Thyroid gland (tissue), 4 donors: ENCODE results near the gene DNAJB14.

ENCODE experiments used
- CTCF ChIP-seq, 6 experiments: fragments of 200-600 bp in 3 of 6; fragments of 450-650 bp in 3 of 6; sonication (generic) in 3 of 6; IDR thresholded peaks; one replicate each; pipeline ENCODE4 v1.5.1; 2016 to 2019; ENCODE audit warnings: antibody characterized with exemption in 6 of 6, mild to moderate bottlenecking in 2 of 6, inconsistent platforms in 1 of 6, moderate library complexity in 1 of 6
- POLR2A ChIP-seq, 2 donors: fragments of 450-650 bp; IDR thresholded peaks; one replicate each; pipeline ENCODE4 v1.6.1; 2017; ENCODE audit warnings: antibody characterized with exemption in 2 of 2, mild to moderate bottlenecking in 2 of 2, moderate library complexity in 1 of 2

GRCh38 chr4:99894161-99894997 lies 52.0 kb downstream of the DNAJB14 start, which contains the start of gene LAMTOR3:
- TF ChIP-seq POLR2A (IDR thresholded peaks at IDR 0.05) (peak in 1 of 2 donors; percentile 48), CTCF (IDR thresholded peaks at IDR 0.05) (no peak)
